HG03575 (cell line): ENCODE data around the gene GPRASP2.
A peak's percentile ranks its signal among the peaks of the same experiment; 100 is the strongest.
"Not testable (repeated sequence)": the region's sequence is repeated elsewhere in the genome, so short reads cannot be mapped to it uniquely, and the experiment has no call there.

ENCODE experiments used
- ATAC-seq: cut with Tn5 transposase; IDR thresholded peaks from one replicate; pipeline ENCODE4 v1.9.1; 2021; ENCODE audit not compliant: unreplicated experiment, insufficient number of reproducible peaks, low FRiP score; ENCODE audit errors: extremely low read depth

The GPRASP2 gene

GRCh38 chrX:102712216-102712966, at the start of gene GPRASP2:
Gene GPRASP2, plus strand, starts transcription at chrX:102712448. Its CDS starts 2,422 bp downstream, at chrX:102714870.
- ATAC-seq, result no peak

GRCh38 chrX:102663820-102664219, 48.4 kb upstream of the GPRASP2 start:
- not testable (repeated sequence) for ATAC-seq

DNA sequence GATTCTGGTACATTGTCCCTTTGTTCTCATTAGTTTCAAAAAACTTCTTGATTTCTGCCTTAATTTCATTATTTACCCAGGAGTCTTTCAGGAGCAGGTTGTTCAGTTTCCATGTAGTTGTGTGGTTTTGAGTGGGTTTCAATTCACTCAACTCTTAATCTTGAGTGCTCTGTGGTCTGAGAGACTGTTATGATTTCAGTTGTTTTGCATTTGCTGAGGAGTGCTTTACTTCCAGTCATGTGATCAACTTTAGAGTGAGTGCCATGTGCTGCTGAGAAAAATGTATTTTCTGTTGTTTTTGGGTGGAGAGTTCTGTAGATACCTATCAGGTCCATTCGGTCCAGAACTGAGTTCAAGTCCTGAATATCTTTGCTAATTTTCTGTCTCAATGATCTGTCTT, 45.2 kb upstream of the GPRASP2 start:
- ATAC-seq, result not testable (repeated sequence)

DNA sequence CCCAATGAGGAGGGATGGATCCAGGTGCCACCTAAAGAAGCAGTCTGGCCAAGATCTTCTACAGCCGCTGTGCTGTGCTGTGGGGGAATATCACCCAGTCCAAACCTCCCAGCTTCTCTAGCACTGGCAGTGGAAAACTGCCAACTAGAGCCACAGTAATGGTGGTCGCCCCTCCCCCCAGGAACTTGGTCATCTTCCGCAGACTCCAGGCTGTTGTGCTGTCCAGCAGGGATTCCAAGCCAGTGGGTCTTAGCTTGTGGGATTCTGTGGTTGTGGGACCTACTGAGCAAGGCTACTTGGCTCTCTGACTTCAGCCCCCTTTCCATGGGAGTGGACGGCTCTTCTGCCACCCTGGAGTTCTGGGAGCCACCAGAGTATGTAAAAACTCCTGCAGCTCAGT, 42.7 kb upstream of the GPRASP2 start:
- ATAC-seq, result no peak

GRCh38 chrX:102672856-102673255, 39.4 kb upstream of the GPRASP2 start:
- ATAC-seq, result no peak

DNA sequence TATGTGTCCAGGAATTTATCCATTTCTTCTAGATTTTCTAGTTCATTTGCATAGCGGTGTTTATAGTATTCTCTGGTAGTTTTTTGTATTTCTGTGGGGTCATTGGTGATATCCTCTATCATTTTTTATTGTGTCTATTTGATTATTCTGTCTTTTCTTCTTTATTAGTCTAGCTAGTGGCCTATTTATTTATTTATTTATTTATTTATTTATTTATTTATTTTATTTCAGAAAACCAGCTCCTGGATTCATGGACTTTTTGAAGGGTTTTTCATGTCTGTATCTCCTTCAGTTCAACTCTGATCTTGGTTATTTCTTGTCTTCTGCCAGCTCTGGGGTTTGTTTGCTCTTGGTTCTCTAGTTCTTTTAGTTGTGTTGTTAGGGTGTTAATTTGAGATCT, 34.8 kb upstream of the GPRASP2 start:
- ATAC-seq, result not testable (repeated sequence)

DNA sequence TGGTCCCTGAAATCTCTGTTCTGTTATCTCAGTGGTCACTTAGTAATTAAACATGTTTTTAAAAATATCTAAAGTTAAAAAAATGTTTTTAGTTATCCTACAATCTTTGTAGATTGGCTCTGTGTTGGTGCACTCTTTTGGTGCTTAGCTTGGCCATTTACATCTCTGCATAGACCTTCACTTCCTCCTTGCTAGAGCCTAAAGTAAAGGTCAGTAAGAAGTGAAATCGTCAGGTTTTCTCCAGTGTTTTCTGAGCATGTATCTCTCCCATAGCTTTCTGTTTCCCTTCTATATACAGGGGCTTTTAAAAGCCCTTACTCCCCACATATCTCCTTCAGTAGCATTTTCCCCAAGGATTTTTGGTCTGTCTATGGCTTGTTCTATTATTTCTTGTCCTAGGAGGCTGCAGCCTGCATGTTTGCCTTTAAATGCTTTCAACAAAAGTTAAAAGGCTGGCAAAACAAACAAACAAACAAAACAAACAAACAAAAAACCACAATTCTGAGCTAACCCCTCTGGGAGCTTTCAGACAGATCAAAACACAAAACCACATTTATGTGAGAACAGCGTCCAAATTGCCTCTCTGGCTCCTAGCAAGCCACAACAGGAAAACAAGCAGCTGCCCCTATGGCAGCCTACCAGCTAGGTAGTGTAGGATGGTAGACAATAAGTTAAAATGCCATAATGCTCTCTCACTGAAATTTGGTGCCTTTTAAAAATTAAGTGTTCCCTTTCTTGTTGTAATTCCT, 27.3 kb upstream of the GPRASP2 start:
- no peak for ATAC-seq

DNA sequence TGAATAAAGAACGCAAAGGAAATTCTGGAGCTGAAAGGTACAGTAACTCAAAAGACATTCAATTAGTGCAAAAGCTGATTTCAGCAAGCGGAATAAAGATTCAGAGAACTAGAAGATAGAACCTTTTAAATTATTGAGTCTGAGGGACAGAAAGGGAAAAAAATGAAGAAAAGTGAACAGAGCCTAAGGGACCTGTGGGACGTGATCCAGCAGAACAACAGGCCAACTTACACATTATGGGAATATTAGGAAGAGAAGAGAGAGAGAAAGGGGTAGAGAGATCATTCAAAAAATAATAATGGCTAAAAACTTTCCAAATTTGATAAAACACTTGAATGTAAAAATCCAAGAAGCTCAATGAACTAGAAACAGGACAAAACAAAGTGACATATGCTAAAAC, 17.5 kb upstream of the GPRASP2 start:
- ATAC-seq, result no peak

- ATAC-seq, result no peak
Observed at GRCh38 chrX:102696306-102696705, 15.9 kb upstream of the GPRASP2 start.

DNA sequence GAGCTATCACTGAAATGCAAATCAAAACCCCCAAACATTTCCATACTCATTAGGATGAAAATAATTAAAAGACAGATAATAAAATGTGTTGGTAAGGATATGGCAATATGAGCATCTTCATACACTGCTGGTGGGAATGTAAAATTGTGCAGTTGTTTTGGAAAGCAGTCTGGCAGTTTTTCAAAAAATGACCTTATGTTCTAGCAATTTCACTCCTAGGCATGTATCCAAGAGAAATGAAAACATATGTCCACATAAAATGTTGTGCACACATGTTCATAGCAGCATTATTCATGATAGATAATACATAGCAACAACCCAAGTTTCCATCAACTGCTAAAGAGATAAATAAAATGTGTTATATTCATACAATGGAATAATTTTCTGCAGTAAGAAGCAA, 14.8 kb upstream of the GPRASP2 start:
- no peak for ATAC-seq

- ATAC-seq, result no peak
Observed at GRCh38 chrX:102708900-102709299, 3.3 kb upstream of the GPRASP2 start.

DNA sequence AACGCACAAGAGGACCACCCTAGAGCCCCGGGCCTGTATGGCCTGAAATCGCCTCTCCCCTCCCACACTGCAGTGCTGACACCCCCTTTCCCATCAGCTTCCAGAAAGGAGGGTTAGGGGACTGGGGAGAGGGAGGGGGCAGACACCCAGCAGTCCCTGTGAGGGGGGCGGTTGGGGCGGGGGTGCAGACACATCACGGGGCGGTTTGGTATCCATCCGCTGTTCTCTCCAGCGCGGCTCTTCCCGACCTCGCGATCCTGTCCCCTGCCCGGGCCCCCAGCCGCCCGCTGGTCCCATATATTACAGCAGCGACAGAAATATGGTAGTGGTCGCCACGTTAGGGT, 404 bp upstream of the GPRASP2 start:
- no peak for ATAC-seq

- no peak for ATAC-seq
Observed at GRCh38 chrX:102712981-102713625, 855 bp downstream of the GPRASP2 start.

DNA sequence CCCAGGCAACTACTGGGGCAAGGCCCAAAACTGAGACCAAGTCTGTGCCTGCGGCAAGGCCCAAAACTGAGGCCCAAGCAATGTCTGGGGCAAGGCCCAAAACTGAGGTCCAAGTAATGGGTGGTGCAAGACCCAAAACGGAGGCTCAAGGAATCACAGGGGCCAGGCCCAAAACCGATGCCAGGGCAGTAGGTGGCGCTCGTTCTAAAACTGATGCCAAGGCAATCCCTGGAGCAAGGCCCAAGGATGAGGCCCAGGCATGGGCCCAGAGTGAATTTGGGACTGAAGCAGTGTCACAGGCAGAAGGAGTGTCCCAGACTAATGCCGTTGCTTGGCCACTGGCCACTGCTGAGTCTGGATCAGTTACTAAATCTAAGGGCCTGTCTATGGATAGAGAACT, 2.7 kb downstream of the GPRASP2 start:
- ATAC-seq, result no peak

- no peak for ATAC-seq
Observed at GRCh38 chrX:102715967-102716366, 3.7 kb downstream of the GPRASP2 start.

- peak; percentile 88 for ATAC-seq
Observed at GRCh38 chrX:102720237-102721168, 8.3 kb downstream of the GPRASP2 start, which contains the start of gene GPRASP3. Gene GPRASP3, plus strand, starts transcription at chrX:102720743. Its CDS starts 28,253 bp downstream, at chrX:102748996.

GRCh38 chrX:102721169-102721506, 8.9 kb downstream of the GPRASP2 start:
- not testable (repeated sequence) for ATAC-seq

GRCh38 chrX:102723456-102723855, 11.2 kb downstream of the GPRASP2 start:
- no peak for ATAC-seq

DNA sequence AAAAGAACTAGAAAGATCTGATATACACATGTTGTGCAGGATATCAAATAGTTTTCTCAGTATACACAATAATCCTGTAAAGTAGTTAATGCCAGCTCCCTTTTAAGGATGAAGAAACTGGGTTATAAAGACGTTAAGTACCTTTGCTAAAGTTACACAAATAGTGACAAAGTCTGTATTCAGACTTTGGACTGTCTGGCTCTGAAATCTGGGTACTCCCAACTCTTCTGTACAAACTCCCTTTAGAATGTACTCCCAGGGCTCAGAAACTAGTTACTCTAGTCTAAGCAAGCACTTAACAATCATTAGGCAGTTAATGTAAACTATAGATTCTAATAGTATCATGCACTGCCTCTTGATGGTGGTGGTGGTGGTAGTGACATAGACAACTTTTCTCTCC, 15.5 kb downstream of the GPRASP2 start:
- ATAC-seq, result no peak
